ENCODE measurements around the gene PRF1. TPM values are rescaled to one million over a fixed set of nuclear protein-coding genes. Genes with fewer than 3 reads are reported as not detected.

Gene PRF1
- total and polyA plus RNA-seq, 2 donors (not counting 1 experiment from before 2014, with no cell fraction given), result not detected

DNA sequence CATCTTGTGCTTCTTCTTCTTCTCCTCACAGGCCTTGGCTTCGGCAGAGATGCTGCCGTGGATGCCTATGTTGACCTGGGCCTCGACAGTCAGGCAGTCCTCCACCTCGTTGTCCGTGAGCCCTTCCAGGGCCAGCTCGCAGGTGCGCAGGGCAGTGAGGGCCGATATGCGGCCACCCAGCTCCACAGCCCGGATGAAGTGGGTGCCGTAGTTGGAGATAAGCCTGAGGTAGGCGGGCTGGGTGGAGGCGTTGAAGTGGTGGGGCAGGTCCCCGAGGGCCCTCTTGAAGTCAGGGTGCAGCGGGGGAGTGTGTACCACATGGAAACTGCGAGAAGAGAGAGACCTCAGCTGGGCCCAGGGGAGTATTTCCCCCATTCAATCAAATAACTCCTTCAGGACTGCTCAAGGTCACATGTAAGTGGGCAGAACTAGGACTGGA lies 3.7 kb downstream of the PRF1 start:
- Histone ChIP-seq H3K4me2 (ENCODE audit: extremely low read depth, insufficient read depth, low read length) (no peak overlapping the region), H3K79me2 (ENCODE audit: control insufficient read depth, insufficient read depth, low read length) (no peaks in the 10 kb centered on the region), H3K9ac (ENCODE audit: insufficient read depth, low read length) (no peak overlapping the region), H3K4me1 (ENCODE audit: control insufficient read depth, extremely low read depth, insufficient read depth, low read length) (no peaks in the 10 kb centered on the region), H2AFZ (ENCODE audit: low read length) (no peak overlapping the region), H4K20me1 (ENCODE audit: control insufficient read depth, extremely low read depth, insufficient read depth, low read length) (no peaks in the 10 kb centered on the region), H3K4me3 (replicated peaks in 1 of 4; ENCODE audit: control extremely low read depth in 1 of 4, insufficient read depth in 1 of 4, low read depth in 3 of 4, low read length in 4 of 4) (no peak overlapping the region), H3K36me3 (ENCODE audit: control insufficient read depth, insufficient read depth, low read length) (no peaks in the 10 kb centered on the region), H3K27me3 (ENCODE audit: control insufficient read depth, insufficient read depth, low read length) (no peaks in the 10 kb centered on the region), H3K27ac (ENCODE audit: insufficient read depth, low read length) (no peak overlapping the region), H3K9me3 (ENCODE audit: control insufficient read depth, insufficient read depth, low read depth, low read length) (no peaks in the 10 kb centered on the region)
- no peak for DNase-seq (ENCODE audit: low read depth in 2 of 2)
- TF ChIP-seq EZH2 (IDR thresholded peaks at IDR 0.05; ENCODE audit: low read length, missing control alignments), result no peak
- TF ChIP-seq, protein P1, sequence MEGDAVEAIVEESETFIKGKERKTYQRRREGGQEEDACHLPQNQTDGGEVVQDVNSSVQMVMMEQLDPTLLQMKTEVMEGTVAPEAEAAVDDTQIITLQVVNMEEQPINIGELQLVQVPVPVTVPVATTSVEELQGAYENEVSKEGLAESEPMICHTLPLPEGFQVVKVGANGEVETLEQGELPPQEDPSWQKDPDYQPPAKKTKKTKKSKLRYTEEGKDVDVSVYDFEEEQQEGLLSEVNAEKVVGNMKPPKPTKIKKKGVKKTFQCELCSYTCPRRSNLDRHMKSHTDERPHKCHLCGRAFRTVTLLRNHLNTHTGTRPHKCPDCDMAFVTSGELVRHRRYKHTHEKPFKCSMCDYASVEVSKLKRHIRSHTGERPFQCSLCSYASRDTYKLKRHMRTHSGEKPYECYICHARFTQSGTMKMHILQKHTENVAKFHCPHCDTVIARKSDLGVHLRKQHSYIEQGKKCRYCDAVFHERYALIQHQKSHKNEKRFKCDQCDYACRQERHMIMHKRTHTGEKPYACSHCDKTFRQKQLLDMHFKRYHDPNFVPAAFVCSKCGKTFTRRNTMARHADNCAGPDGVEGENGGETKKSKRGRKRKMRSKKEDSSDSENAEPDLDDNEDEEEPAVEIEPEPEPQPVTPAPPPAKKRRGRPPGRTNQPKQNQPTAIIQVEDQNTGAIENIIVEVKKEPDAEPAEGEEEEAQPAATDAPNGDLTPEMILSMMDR (conservative IDR thresholded peaks at IDR 0.05 in 1 of 2, IDR thresholded peaks at IDR 0.05 in 1 of 2; ENCODE audit: low read depth in 1 of 2, low read length in 2 of 2), result no peak

DNA sequence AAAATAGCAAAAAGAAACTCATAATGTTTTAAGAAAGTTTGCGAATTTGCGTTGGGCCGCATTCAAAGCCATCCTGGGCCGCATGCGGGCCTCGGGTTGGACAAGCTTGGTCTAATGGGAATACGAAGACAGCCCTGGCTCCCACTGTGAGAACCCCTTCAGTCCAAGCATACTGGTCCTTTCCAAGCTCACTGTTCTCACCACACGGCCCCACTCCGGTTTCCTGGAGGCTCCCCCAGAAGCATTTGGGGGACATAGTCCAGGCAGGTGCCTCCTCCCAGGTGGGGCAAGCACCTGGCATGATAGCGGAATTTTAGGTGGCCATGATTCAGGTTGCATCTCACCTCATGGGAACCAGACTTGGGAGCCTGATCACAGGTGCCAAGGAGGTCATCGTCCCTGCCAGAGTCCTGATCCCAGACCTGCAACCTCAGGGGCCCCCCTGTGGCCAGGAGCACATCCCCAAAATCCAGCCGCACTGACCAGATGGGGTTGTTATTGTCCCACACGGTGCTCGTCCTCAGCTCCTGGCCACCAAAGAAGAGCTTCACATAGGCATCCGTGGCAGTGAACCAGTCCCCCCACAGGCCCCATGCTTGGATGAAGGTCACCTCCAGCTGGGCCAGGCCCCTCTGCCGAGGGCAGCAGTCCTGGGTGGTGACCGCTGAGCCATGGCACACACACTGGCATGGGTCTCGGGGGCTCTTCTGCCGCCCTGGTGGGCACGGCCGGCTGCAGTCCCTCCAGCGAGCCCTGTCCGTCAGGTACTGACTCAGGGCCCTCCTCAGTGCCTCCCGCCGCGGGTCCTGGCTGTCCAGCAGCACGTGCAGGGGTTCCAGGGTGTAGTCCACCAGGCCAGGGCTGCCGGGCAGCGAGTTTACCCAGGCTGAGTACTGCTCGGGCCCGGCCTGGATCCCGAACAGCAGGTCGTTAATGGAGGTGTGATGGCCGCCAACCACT lies 4.4 kb downstream of the PRF1 start:
- no peak for DNase-seq (ENCODE audit: low read depth in 2 of 2)

More for the DNA sequence above, 4.4 kb downstream of the PRF1 start:
- H3K9ac ChIP-seq (ENCODE audit: insufficient read depth, low read length), result no peak overlapping the region
- no peaks in the 10 kb centered on the region for H3K36me3 ChIP-seq (ENCODE audit: control insufficient read depth, insufficient read depth, low read length)
- H3K4me2 ChIP-seq (ENCODE audit: extremely low read depth, insufficient read depth, low read length), result no peak overlapping the region
- no peaks in the 10 kb centered on the region for H3K79me2 ChIP-seq (ENCODE audit: control insufficient read depth, insufficient read depth, low read length)
- H3K27ac ChIP-seq (ENCODE audit: insufficient read depth, low read length), result no peak overlapping the region
- no peaks in the 10 kb centered on the region for H4K20me1 ChIP-seq (ENCODE audit: control insufficient read depth, extremely low read depth, insufficient read depth, low read length)
- no peaks in the 10 kb centered on the region for H3K9me3 ChIP-seq (ENCODE audit: control insufficient read depth, insufficient read depth, low read depth, low read length)
- no peak overlapping the region for H2AFZ ChIP-seq (ENCODE audit: low read length)
- TF ChIP-seq, protein P1 (conservative IDR thresholded peaks at IDR 0.05 in 1 of 2, IDR thresholded peaks at IDR 0.05 in 1 of 2; ENCODE audit: low read depth in 1 of 2, low read length in 2 of 2), result no peak
- no peak for TF ChIP-seq EZH2 (IDR thresholded peaks at IDR 0.05; ENCODE audit: low read length, missing control alignments)
- no peak overlapping the region for H3K4me3 ChIP-seq (replicated peaks in 1 of 4; ENCODE audit: control extremely low read depth in 1 of 4, insufficient read depth in 1 of 4, low read depth in 3 of 4, low read length in 4 of 4)
- no peaks in the 10 kb centered on the region for H3K4me1 ChIP-seq (ENCODE audit: control insufficient read depth, extremely low read depth, insufficient read depth, low read length)
- no peaks in the 10 kb centered on the region for H3K27me3 ChIP-seq (ENCODE audit: control insufficient read depth, insufficient read depth, low read length)
